ENCODE results near the gene RRAS2. TPM values are rescaled to one million over a fixed set of nuclear protein-coding genes. Genes with fewer than 3 reads are reported as not detected.

RRAS2 gene
- total and polyA plus RNA-seq, 2 of the 4 experiments (the other 2 are of a cell fraction) = 85.5 to 106 TPM

- DNase-seq (peak; percentile 82), ATAC-seq (ENCODE audit: low read depth) (peak; percentile 75)
- no peak overlapping the region for H3K23ac ChIP-seq (ENCODE audit: low read depth, low read length)
- no peak overlapping the region for H2BK15ac ChIP-seq (ENCODE audit: low read depth, low read length)
- H3K9me3 ChIP-seq (ENCODE audit: control insufficient read depth, insufficient read depth, low read length) = no peaks in the 10 kb centered on the region
- no peak overlapping the region for H2BK20ac ChIP-seq (ENCODE audit: low read depth, low read length)
- H3K79me1 ChIP-seq (ENCODE audit: low read depth in 1 of 2, low read length in 2 of 2) = peaks cover 5 to 64% of the 10 kb centered on the region in 2 experiments; a peak in 3 of 4 replicates
- ChIA-PET CTCF (no interaction called here), POLR2A (ENCODE audit: unreplicated experiment) (no interaction called here)
- no peak overlapping the region for H4K91ac ChIP-seq (ENCODE audit: insufficient read depth, low read depth, low read length)
- WGBS, 2 experiments (ENCODE audit: extremely low coverage in 2 of 2, insufficient read length in 1 of 2) = no CpG with 5 or more reads among the region's 1 CpG
- H4K20me1 ChIP-seq (ENCODE audit: insufficient read depth, low read length) = peaks cover 62% of the 10 kb centered on the region
- H3K14ac ChIP-seq (replicated peaks; ENCODE audit: low read depth, low read length) = no peak overlapping the region
- H4K8ac ChIP-seq (ENCODE audit: low read depth in 2 of 2, low read length in 2 of 2) = no peak overlapping the region
- no peaks in the 10 kb centered on the region for H3K27me3 ChIP-seq (ENCODE audit: control insufficient read depth, insufficient read depth, low read length)
- no TSS peak for BruUV-seq (replicated peaks)
- H3K9ac ChIP-seq (ENCODE audit: low read depth, low read length) = no peak overlapping the region
- no peak for TF ChIP-seq MAZ (IDR thresholded peaks at IDR 0.05; ENCODE audit: borderline replicate concordance, low read depth, low read length)
- TF ChIP-seq CEBPB (IDR thresholded peaks at IDR 0.05; ENCODE audit: low read depth, low read length) = 0 out of 2 replicates have a peak, but pooled peaks have one; percentile 3
- TF ChIP-seq FOS (IDR thresholded peaks at IDR 0.05; ENCODE audit: low read depth, low read length) = no peak
- no peak for TF ChIP-seq BHLHE40 (IDR thresholded peaks at IDR 0.05; ENCODE audit: low read depth, low read length)
- TF ChIP-seq RAD21 (IDR thresholded peaks at IDR 0.05; ENCODE audit: low read length) = no peak
- TF ChIP-seq, protein P1, sequence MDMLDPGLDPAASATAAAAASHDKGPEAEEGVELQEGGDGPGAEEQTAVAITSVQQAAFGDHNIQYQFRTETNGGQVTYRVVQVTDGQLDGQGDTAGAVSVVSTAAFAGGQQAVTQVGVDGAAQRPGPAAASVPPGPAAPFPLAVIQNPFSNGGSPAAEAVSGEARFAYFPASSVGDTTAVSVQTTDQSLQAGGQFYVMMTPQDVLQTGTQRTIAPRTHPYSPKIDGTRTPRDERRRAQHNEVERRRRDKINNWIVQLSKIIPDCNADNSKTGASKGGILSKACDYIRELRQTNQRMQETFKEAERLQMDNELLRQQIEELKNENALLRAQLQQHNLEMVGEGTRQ (IDR thresholded peaks at IDR 0.05; ENCODE audit: low read depth, low read length) = no peak
- no peak for TF ChIP-seq MXI1 (IDR thresholded peaks at IDR 0.05; ENCODE audit: borderline replicate concordance, low read depth, low read length)
- no peak for TF ChIP-seq RFX5 (IDR thresholded peaks at IDR 0.05; ENCODE audit: low read depth, low read length)
- no peak overlapping the region for H2AK5ac ChIP-seq (ENCODE audit: low read depth, low read length)
- H3K36me3 ChIP-seq (ENCODE audit: control insufficient read depth, insufficient read depth, low read length) = no peaks in the 10 kb centered on the region
- no peak overlapping the region for H3K4me3 ChIP-seq (ENCODE audit: insufficient read depth, low read depth, low read length)
- no peak overlapping the region for H3K56ac ChIP-seq (ENCODE audit: extremely low read depth, insufficient read depth, low read length)
- H3K27ac ChIP-seq (ENCODE audit: insufficient read depth, low read length) = no peak overlapping the region
- no peak overlapping the region for H2BK5ac ChIP-seq (ENCODE audit: low read depth, low read length, poor library complexity, severe bottlenecking)
- H3K18ac ChIP-seq (ENCODE audit: low read depth, low read length) = no peak overlapping the region
- peaks cover 6% of the 10 kb centered on the region; the same call in 1 of the 2 replicates for H3K4me1 ChIP-seq (ENCODE audit: control insufficient read depth, insufficient read depth, low read length)
- H2AFZ ChIP-seq (replicated peaks; ENCODE audit: low read length, poor library complexity) = no peak overlapping the region
- in situ Hi-C loops (cut with MboI; ENCODE audit: low sequenced_read_pairs) = no loop called here
- H3K9me1 ChIP-seq (ENCODE audit: insufficient read depth, low read length) = no peaks in the 10 kb centered on the region; the same call in none of the 2 replicates
- no peak overlapping the region for H3K4me2 ChIP-seq (ENCODE audit: low read depth, low read length)
- H2BK120ac ChIP-seq (ENCODE audit: low read depth, low read length) = no peak overlapping the region
- H2AK9ac ChIP-seq (replicated peaks; ENCODE audit: low read depth, low read length, poor library complexity) = no peak overlapping the region
- dilution Hi-C loops (cut with HindIII; ENCODE audit: low sequenced_read_pairs, unreplicated experiment) = no loop called here
- no peak overlapping the region for H3K4ac ChIP-seq (ENCODE audit: low read depth, low read length)
- intact Hi-C loops (cut with micrococcal nuclease) = no loop called here
- no peak overlapping the region for H4K5ac ChIP-seq (ENCODE audit: low read depth, low read length)
Observed at GRCh38 chr11:14342906-14343305, 16.1 kb downstream of the RRAS2 start.
